SH-SY5Y (cell line): ENCODE measurements around the gene NAALADL2.

Experiments
- GATA2 ChIP-seq: IDR thresholded peaks from 2 replicates; pipeline ENCODE4 v1.6.1; 2011; ENCODE audit warnings: mild to moderate bottlenecking, low read depth, low read length
- GATA3 ChIP-seq: IDR thresholded peaks from 2 replicates; pipeline ENCODE4 v1.6.1; 2011; ENCODE audit warnings: low read depth, mild to moderate bottlenecking, low read length, moderate library complexity

DNA sequence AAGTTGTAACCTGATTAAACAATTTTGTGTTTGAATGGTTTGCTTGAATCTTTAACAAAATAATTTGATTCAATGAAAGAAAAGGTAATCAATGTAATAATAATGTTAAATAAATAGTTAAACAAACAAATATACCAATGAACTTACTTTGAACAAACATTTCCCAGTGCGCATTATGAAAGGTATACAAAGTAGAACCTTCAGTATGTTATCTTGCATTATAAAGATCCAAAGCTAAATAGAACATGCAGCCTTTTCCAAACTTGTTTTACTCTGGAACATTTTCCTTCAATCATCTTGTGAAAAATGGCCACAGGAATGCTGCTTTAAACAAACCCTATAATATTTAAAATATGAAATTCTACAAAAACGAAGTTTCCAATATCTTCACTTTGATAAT lies 620.0 kb downstream of the NAALADL2 start:
- TF ChIP-seq GATA2 (no peak), GATA3 (no peak)
